ENCODE results near the gene PARD6B.

Gene PARD6B

DNA sequence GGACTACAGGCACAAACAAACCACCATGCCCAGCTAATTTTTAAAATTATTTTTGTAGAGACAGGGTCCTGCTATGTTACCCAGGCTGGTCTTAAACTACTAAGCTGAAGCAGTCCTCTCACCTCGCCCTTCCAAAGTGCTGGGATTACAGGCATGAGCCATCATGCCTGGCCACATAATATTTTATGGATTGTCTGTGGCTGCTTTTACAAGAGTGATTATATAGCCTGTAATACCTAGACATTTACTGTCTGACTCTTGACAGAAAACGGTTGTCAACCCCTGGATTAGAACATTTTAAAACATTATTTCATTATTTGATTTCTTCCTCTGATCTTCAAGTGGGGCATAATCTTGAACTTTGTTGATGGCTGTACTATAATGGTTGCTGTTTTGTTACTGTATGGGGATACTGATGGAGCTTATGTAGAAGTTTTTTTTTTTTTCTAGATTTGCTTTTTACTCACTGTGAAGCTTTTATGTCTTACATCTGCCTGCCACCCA lies 14.3 kb downstream of the PARD6B start:
- TF ChIP-seq, protein P1, sequence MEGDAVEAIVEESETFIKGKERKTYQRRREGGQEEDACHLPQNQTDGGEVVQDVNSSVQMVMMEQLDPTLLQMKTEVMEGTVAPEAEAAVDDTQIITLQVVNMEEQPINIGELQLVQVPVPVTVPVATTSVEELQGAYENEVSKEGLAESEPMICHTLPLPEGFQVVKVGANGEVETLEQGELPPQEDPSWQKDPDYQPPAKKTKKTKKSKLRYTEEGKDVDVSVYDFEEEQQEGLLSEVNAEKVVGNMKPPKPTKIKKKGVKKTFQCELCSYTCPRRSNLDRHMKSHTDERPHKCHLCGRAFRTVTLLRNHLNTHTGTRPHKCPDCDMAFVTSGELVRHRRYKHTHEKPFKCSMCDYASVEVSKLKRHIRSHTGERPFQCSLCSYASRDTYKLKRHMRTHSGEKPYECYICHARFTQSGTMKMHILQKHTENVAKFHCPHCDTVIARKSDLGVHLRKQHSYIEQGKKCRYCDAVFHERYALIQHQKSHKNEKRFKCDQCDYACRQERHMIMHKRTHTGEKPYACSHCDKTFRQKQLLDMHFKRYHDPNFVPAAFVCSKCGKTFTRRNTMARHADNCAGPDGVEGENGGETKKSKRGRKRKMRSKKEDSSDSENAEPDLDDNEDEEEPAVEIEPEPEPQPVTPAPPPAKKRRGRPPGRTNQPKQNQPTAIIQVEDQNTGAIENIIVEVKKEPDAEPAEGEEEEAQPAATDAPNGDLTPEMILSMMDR (conservative IDR thresholded peaks at IDR 0.05; ENCODE audit: low read length), result no peak
- no peak for TF ChIP-seq EZH2phosphoT487 (IDR thresholded peaks at IDR 0.05; ENCODE audit: borderline replicate concordance)
- Histone ChIP-seq H3K9me3 (ENCODE audit: insufficient read depth, low read depth, low read length) (no peaks in the 10 kb centered on the region), H3K36me3 (ENCODE audit: insufficient read depth, low read length) (peaks cover 5% of the 10 kb centered on the region; the same call in 1 of the 2 replicates), H3F3A (ENCODE audit: low read depth) (no peaks in the 10 kb centered on the region), H3K79me2 (ENCODE audit: insufficient read depth, low read length) (no peaks in the 10 kb centered on the region), H3K4me1 (ENCODE audit: insufficient read depth, low read length, poor library complexity, severe bottlenecking) (no peaks in the 10 kb centered on the region), H3K4me2 (ENCODE audit: low read depth, low read length, poor library complexity, severe bottlenecking) (no peak overlapping the region), H4K20me1 (ENCODE audit: insufficient read depth, low read length, poor library complexity, severe bottlenecking) (peaks cover 3% of the 10 kb centered on the region), H3K4me3 (ENCODE audit: low read length, poor library complexity, severe bottlenecking) (no peak overlapping the region), H3K27me3 (ENCODE audit: insufficient read depth, low read length, poor library complexity, severe bottlenecking) (no peaks in the 10 kb centered on the region), H3K9me2 (replicated peaks; ENCODE audit: low read depth, low read length) (no peaks in the 10 kb centered on the region), H3K9ac (ENCODE audit: low read depth, low read length, poor library complexity, severe bottlenecking) (no peak overlapping the region), H2AFZ (ENCODE audit: low read length) (no peak overlapping the region)

DNA sequence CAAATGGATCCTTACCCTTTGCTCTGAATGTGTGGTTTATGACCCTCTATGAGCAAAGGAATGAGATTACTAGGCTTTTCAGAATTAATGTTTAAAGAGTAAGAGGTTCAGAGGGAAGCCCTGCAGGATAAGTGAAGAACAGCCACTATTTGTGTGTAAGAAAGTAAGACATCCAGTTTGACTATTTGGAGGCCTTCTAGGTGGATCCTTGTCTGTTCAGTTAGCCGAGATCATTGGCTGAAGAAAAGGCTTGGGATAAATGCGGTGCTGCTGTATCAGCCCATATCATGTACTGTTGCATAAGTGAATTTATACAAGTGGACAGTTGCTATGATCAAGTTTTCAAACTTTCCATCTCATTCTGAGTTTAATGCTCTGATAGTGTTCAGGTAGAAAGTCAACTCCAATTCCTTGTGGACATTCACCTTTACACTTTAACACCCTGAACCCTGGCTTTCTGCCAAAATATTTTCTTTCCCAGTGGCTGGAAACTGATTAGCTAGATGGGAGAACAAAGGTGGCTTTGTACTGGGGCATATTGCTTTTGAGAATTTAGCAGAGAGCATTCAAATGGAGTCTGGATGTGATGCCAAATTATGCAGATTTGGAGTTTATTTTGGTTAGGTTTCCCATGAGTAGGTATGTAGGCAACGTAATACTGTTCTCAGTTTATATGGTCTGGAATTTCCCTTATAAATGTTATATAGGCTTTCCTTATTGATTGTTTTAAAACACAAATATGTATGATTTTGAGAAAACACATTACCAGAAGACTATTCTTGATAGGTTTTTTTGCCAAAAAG lies 15.0 kb downstream of the PARD6B start:
- Histone ChIP-seq H3K27me3 (ENCODE audit: insufficient read depth, low read length, poor library complexity, severe bottlenecking) (no peaks in the 10 kb centered on the region), H2AFZ (ENCODE audit: low read length) (no peak overlapping the region), H3K4me1 (ENCODE audit: insufficient read depth, low read length, poor library complexity, severe bottlenecking) (no peaks in the 10 kb centered on the region), H3K9me2 (replicated peaks; ENCODE audit: low read depth, low read length) (no peaks in the 10 kb centered on the region), H3K79me2 (ENCODE audit: insufficient read depth, low read length) (no peaks in the 10 kb centered on the region), H3K9me3 (ENCODE audit: insufficient read depth, low read depth, low read length) (no peaks in the 10 kb centered on the region), H3F3A (ENCODE audit: low read depth) (no peaks in the 10 kb centered on the region), H3K9ac (ENCODE audit: low read depth, low read length, poor library complexity, severe bottlenecking) (no peak overlapping the region), H4K20me1 (ENCODE audit: insufficient read depth, low read length, poor library complexity, severe bottlenecking) (peaks cover 3% of the 10 kb centered on the region), H3K36me3 (ENCODE audit: insufficient read depth, low read length) (peaks cover 5% of the 10 kb centered on the region; the same call in 1 of the 2 replicates), H3K4me2 (ENCODE audit: low read depth, low read length, poor library complexity, severe bottlenecking) (no peak overlapping the region), H3K4me3 (ENCODE audit: low read length, poor library complexity, severe bottlenecking) (no peak overlapping the region)
- TF ChIP-seq, protein P1 (conservative IDR thresholded peaks at IDR 0.05; ENCODE audit: low read length), result no peak
- no peak for TF ChIP-seq EZH2phosphoT487 (IDR thresholded peaks at IDR 0.05; ENCODE audit: borderline replicate concordance)

DNA sequence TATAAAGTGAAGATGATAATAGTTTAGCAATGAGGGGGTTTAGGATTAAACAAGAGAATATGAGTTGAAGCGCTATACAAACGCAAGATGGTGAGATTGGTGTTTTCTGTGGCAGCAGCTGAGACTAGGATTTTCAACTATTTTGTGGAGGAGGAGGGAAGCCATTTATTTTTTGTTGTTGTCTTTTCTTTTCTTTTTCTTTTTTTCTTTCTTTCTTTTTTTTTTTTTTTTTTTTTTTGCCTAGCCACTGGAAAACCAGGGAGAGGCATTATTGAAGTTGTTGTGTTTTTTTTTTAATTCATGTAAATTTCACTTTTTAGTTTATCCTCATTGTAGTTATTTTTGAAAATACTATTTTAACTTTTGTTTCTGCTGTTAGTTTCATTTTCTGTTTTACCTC lies 15.9 kb downstream of the PARD6B start:
- Histone ChIP-seq H3K27me3 (ENCODE audit: insufficient read depth, low read length, poor library complexity, severe bottlenecking) (no peaks in the 10 kb centered on the region), H3F3A (ENCODE audit: low read depth) (no peaks in the 10 kb centered on the region), H2AFZ (ENCODE audit: low read length) (no peak overlapping the region), H3K79me2 (ENCODE audit: insufficient read depth, low read length) (no peaks in the 10 kb centered on the region), H3K9ac (ENCODE audit: low read depth, low read length, poor library complexity, severe bottlenecking) (no peak overlapping the region), H4K20me1 (ENCODE audit: insufficient read depth, low read length, poor library complexity, severe bottlenecking) (peaks cover 3% of the 10 kb centered on the region), H3K4me1 (ENCODE audit: insufficient read depth, low read length, poor library complexity, severe bottlenecking) (no peaks in the 10 kb centered on the region), H3K4me2 (ENCODE audit: low read depth, low read length, poor library complexity, severe bottlenecking) (no peak overlapping the region), H3K4me3 (ENCODE audit: low read length, poor library complexity, severe bottlenecking) (no peak overlapping the region), H3K36me3 (ENCODE audit: insufficient read depth, low read length) (peaks cover 5% of the 10 kb centered on the region; the same call in 1 of the 2 replicates), H3K9me3 (ENCODE audit: insufficient read depth, low read depth, low read length) (no peaks in the 10 kb centered on the region), H3K9me2 (replicated peaks; ENCODE audit: low read depth, low read length) (no peaks in the 10 kb centered on the region)
- TF ChIP-seq EZH2phosphoT487 (IDR thresholded peaks at IDR 0.05; ENCODE audit: borderline replicate concordance), result no peak
- TF ChIP-seq, protein P1 (conservative IDR thresholded peaks at IDR 0.05; ENCODE audit: low read length), result no peak

Data from Loucy (cell line).